ENCODE measurements around the gene MMGT1. TPM values are rescaled to one million over a fixed set of nuclear protein-coding genes. Genes with fewer than 3 reads are reported as not detected.

The MMGT1 gene
- total and polyA plus RNA-seq, 4 donors, result 19.3 to 33.1 (median 26.5) TPM

DNA sequence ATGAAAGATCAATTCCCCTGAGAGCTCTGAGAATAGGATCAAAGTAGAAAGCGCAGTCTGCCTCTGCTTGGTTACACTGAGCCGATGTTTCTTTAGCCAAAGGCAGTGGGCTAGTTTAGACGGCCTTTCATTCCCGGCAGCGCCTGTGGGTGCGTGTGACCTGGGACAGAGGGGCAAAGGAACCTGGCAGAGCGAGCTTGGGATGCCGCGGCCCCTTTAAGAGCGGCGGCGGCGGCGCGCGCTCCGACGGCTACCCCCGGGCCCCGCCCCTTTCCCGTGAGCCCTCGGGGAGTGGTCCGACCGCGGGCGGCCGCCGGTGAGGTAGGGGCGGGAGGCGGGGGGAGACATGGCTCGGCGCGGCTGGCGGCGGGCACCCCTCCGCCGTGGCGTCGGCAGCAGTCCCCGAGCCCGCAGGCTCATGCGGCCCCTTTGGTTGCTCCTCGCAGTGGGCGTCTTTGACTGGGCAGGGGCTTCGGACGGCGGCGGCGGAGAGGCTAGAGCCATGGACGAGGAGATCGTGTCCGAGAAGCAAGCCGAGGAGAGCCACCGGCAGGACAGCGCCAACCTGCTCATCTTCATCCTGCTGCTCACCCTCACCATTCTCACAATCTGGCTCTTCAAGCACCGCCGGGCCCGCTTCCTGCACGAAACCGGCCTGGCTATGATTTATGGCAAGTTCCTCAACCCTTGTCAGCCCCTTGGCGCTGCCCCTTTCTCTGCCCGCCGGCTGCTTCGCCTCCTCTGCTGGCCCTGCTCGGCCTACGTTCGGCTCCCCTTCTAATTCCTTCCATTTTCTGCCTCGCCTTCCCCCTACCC, 11.6 kb upstream of the MMGT1 start, which contains the start of gene SLC9A6:
Gene SLC9A6, plus strand, starts transcription at position 279 of the 816 bp plus-strand sequence. Its CDS starts 224 bp downstream, at position 503.
- peak within 1 kb of the TSS in 1 of 2 donors; percentile 94 for H3K27ac ChIP-seq (ENCODE audit: low read depth in 1 of 2, low read length in 2 of 2)
- intact Hi-C loops (cut with DNase I), result no loop called here
- ATAC-seq (ENCODE audit: low FRiP score), result peak; percentile 93
- no peaks in the 10 kb centered on the region for H3K27me3 ChIP-seq (ENCODE audit: control insufficient read depth in 1 of 2, insufficient read depth in 2 of 2, low read length in 1 of 2)
- DNase-seq, result peak; percentile 82 to 90
- no peaks in the 10 kb centered on the region for H3K4me1 ChIP-seq (ENCODE audit: control insufficient read depth in 1 of 2, insufficient read depth in 2 of 2, low read length in 2 of 2)
- H3K9me3 ChIP-seq (ENCODE audit: control insufficient read depth, low read length), result no peaks in the 10 kb centered on the region
- 0 to 28% methylated on average over 61 to 67 of the region's 68 CpGs for WGBS, 2 donors
- no peaks in the 10 kb centered on the region for H3K36me3 ChIP-seq (ENCODE audit: control insufficient read depth in 1 of 2, insufficient read depth in 2 of 2, low read length in 1 of 2)
- peak within 1 kb of the TSS; percentile 47 to 90 for H3K4me3 ChIP-seq (ENCODE audit: low read length in 2 of 2)

DNA sequence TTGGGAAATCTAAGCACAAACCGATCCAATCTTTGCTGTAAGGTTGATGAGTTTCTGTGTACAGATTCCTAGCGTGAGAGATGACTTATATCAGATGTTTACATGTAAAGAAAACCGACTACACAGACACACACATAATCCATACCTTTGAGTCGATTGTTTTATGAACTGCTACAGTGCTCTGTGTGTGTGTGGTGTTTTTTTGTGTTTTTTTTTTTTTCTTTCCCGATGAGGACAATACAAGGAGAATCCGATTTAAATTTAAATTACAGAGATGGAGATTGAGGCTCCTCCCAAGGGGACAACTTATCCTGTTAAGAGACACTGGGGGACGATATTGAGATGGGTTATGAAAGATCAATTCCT, 11.0 kb upstream of the MMGT1 start:
- intact Hi-C loops (cut with DNase I), result no loop called here
- WGBS, 2 donors, result 0 to 30% methylated on average over 7 of the region's 7 CpGs
- no peak for DNase-seq

DNA sequence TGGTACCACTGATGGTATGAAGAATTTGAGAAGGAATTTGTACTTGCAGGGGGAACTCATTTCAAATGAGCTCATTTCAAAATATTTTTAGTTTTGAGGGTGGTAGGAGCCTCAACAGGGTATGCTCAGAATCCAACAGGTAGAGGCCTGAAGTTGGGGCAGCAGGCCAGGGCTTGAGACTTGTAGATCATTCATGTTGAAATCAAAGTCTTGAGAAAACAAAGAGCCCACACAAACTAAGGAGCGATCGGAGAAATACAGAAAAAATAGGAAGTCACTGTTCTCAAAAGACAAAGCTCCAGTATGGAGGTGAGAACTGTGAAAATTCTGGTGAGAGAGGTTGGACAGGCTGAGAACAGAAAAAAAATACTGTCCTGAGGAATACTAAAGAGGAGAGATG, 10.5 kb upstream of the MMGT1 start:
- WGBS, 2 donors, result 22 to 52% methylated on average over 2 of the region's 2 CpGs
- intact Hi-C loops (cut with DNase I), result no loop called here
- DNase-seq (no peak), ATAC-seq (ENCODE audit: low FRiP score) (no peak)
- H3K9me3 ChIP-seq (ENCODE audit: control insufficient read depth, low read length), result no peaks in the 10 kb centered on the region
- peak overlapping the region in 1 of 2 donors; percentile 72 for H3K4me3 ChIP-seq (ENCODE audit: low read length in 2 of 2)
- H3K27me3 ChIP-seq (ENCODE audit: control insufficient read depth in 1 of 2, insufficient read depth in 2 of 2, low read length in 1 of 2), result no peaks in the 10 kb centered on the region
- no peaks in the 10 kb centered on the region for H3K4me1 ChIP-seq (ENCODE audit: control insufficient read depth in 1 of 2, insufficient read depth in 2 of 2, low read length in 2 of 2)
- no peak overlapping the region for H3K27ac ChIP-seq (ENCODE audit: low read depth in 1 of 2, low read length in 2 of 2)
- H3K36me3 ChIP-seq (ENCODE audit: control insufficient read depth in 1 of 2, insufficient read depth in 2 of 2, low read length in 1 of 2), result no peaks in the 10 kb centered on the region

More for the DNA sequence above, 11.0 kb upstream of the MMGT1 start:
- no peaks in the 10 kb centered on the region for H3K36me3 ChIP-seq (ENCODE audit: control insufficient read depth in 1 of 2, insufficient read depth in 2 of 2, low read length in 1 of 2)
- H3K4me1 ChIP-seq (ENCODE audit: control insufficient read depth in 1 of 2, insufficient read depth in 2 of 2, low read length in 2 of 2), result no peaks in the 10 kb centered on the region
- H3K9me3 ChIP-seq (ENCODE audit: control insufficient read depth, low read length), result no peaks in the 10 kb centered on the region
- no peak for ATAC-seq (ENCODE audit: low FRiP score)
- no peaks in the 10 kb centered on the region for H3K27me3 ChIP-seq (ENCODE audit: control insufficient read depth in 1 of 2, insufficient read depth in 2 of 2, low read length in 1 of 2)
- peak overlapping the region in 1 of 2 donors; percentile 93 for H3K27ac ChIP-seq (ENCODE audit: low read depth in 1 of 2, low read length in 2 of 2)
- H3K4me3 ChIP-seq (ENCODE audit: low read length in 2 of 2), result peak overlapping the region; percentile 47 to 72

GRCh38 chrX:135982860-135983259, 9.1 kb upstream of the MMGT1 start:
- DNase-seq (no peak), ATAC-seq (ENCODE audit: low FRiP score) (no peak)
- Histone ChIP-seq H3K4me1 (ENCODE audit: control insufficient read depth in 1 of 2, insufficient read depth in 2 of 2, low read length in 2 of 2) (no peaks in the 10 kb centered on the region), H3K27ac (ENCODE audit: low read depth in 1 of 2, low read length in 2 of 2) (no peak overlapping the region), H3K27me3 (ENCODE audit: control insufficient read depth in 1 of 2, insufficient read depth in 2 of 2, low read length in 1 of 2) (no peaks in the 10 kb centered on the region), H3K4me3 (ENCODE audit: low read length in 2 of 2) (no peak overlapping the region), H3K36me3 (ENCODE audit: control insufficient read depth in 1 of 2, insufficient read depth in 2 of 2, low read length in 1 of 2) (no peaks in the 10 kb centered on the region), H3K9me3 (ENCODE audit: control insufficient read depth, low read length) (no peaks in the 10 kb centered on the region)
- WGBS, 2 donors, result 43 to 82% methylated on average over 1 of the region's 1 CpG
- intact Hi-C loops (cut with DNase I), result no loop called here

DNA sequence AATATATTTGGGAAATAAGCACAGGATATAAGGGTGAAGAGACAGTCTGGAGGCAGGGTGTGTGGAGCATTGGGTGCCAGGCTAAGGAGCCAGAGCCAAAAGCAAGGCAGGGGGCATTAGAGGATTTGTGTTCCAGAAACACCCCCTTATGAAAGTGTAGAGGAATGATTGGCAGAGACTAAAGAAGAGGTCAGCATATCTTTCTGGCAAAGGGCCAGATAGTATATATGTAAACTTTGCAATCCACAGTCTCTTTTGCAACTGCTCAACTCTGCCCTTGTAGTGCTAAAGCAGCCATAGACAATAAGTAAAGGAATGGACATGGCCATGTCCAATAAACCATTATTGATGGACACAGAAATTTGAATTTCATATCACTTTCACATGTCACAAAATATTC, 7.9 kb upstream of the MMGT1 start:
- Histone ChIP-seq H3K27ac (ENCODE audit: low read depth in 1 of 2, low read length in 2 of 2) (no peak overlapping the region), H3K9me3 (ENCODE audit: control insufficient read depth, low read length) (no peaks in the 10 kb centered on the region), H3K27me3 (ENCODE audit: control insufficient read depth in 1 of 2, insufficient read depth in 2 of 2, low read length in 1 of 2) (no peaks in the 10 kb centered on the region), H3K4me3 (ENCODE audit: low read length in 2 of 2) (no peak overlapping the region), H3K4me1 (ENCODE audit: control insufficient read depth in 1 of 2, insufficient read depth in 2 of 2, low read length in 2 of 2) (no peaks in the 10 kb centered on the region), H3K36me3 (ENCODE audit: control insufficient read depth in 1 of 2, insufficient read depth in 2 of 2, low read length in 1 of 2) (no peaks in the 10 kb centered on the region)
- no peak for ATAC-seq (ENCODE audit: low FRiP score)
- intact Hi-C loops (cut with DNase I), result no loop called here
- DNase-seq, result no peak

GRCh38 chrX:135981010-135981409, 7.2 kb upstream of the MMGT1 start:
- H3K36me3 ChIP-seq (ENCODE audit: control insufficient read depth in 1 of 2, insufficient read depth in 2 of 2, low read length in 1 of 2), result no peaks in the 10 kb centered on the region
- ATAC-seq (ENCODE audit: low FRiP score), result no peak
- H3K4me1 ChIP-seq (ENCODE audit: control insufficient read depth in 1 of 2, insufficient read depth in 2 of 2, low read length in 2 of 2), result no peaks in the 10 kb centered on the region
- 82 to 91% methylated on average over 5 of the region's 5 CpGs for WGBS, 2 donors
- intact Hi-C loops (cut with DNase I), result no loop called here
- H3K27me3 ChIP-seq (ENCODE audit: control insufficient read depth in 1 of 2, insufficient read depth in 2 of 2, low read length in 1 of 2), result no peaks in the 10 kb centered on the region
- H3K9me3 ChIP-seq (ENCODE audit: control insufficient read depth, low read length), result no peaks in the 10 kb centered on the region
- H3K27ac ChIP-seq (ENCODE audit: low read depth in 1 of 2, low read length in 2 of 2), result no peak overlapping the region
- H3K4me3 ChIP-seq (ENCODE audit: low read length in 2 of 2), result no peak overlapping the region
- no peak for DNase-seq

- WGBS, 2 donors, result 71 to 84% methylated on average over 4 of the region's 4 CpGs
- DNase-seq (no peak), ATAC-seq (ENCODE audit: low FRiP score) (no peak)
These were observed 3.8 kb upstream of the MMGT1 start for GRCh38 chrX:135977611-135978010.

GRCh38 chrX:135975421-135975820, 1.6 kb upstream of the MMGT1 start:
- DNase-seq (no peak), ATAC-seq (ENCODE audit: low FRiP score) (no peak)
- H3K27me3 ChIP-seq (ENCODE audit: control insufficient read depth in 1 of 2, insufficient read depth in 2 of 2, low read length in 1 of 2), result no peaks in the 10 kb centered on the region
- H3K4me3 ChIP-seq (ENCODE audit: low read length in 2 of 2), result no peak overlapping the region
- intact Hi-C loops (cut with DNase I), result no loop called here
- H3K27ac ChIP-seq (ENCODE audit: low read depth in 1 of 2, low read length in 2 of 2), result no peak overlapping the region
- no peaks in the 10 kb centered on the region for H3K9me3 ChIP-seq (ENCODE audit: control insufficient read depth, low read length)
- no peaks in the 10 kb centered on the region for H3K36me3 ChIP-seq (ENCODE audit: control insufficient read depth in 1 of 2, insufficient read depth in 2 of 2, low read length in 1 of 2)
- 86 to 90% methylated on average over 1 of the region's 1 CpG for WGBS, 2 donors
- no peaks in the 10 kb centered on the region for H3K4me1 ChIP-seq (ENCODE audit: control insufficient read depth in 1 of 2, insufficient read depth in 2 of 2, low read length in 2 of 2)

More at GRCh38 chrX:135977611-135978010, 3.8 kb upstream of the MMGT1 start:
- intact Hi-C loops (cut with DNase I), result no loop called here
- Histone ChIP-seq H3K36me3 (ENCODE audit: control insufficient read depth in 1 of 2, insufficient read depth in 2 of 2, low read length in 1 of 2) (no peaks in the 10 kb centered on the region), H3K9me3 (ENCODE audit: control insufficient read depth, low read length) (no peaks in the 10 kb centered on the region), H3K4me1 (ENCODE audit: control insufficient read depth in 1 of 2, insufficient read depth in 2 of 2, low read length in 2 of 2) (no peaks in the 10 kb centered on the region), H3K4me3 (ENCODE audit: low read length in 2 of 2) (no peak overlapping the region), H3K27me3 (ENCODE audit: control insufficient read depth in 1 of 2, insufficient read depth in 2 of 2, low read length in 1 of 2) (no peaks in the 10 kb centered on the region), H3K27ac (ENCODE audit: low read depth in 1 of 2, low read length in 2 of 2) (no peak overlapping the region)

GRCh38 chrX:135974279-135974856, 580 bp upstream of the MMGT1 start:
- ATAC-seq (ENCODE audit: low FRiP score), result peak; percentile 73
- Histone ChIP-seq H3K4me1 (ENCODE audit: control insufficient read depth in 1 of 2, insufficient read depth in 2 of 2, low read length in 2 of 2) (no peaks in the 10 kb centered on the region), H3K36me3 (ENCODE audit: control insufficient read depth in 1 of 2, insufficient read depth in 2 of 2, low read length in 1 of 2) (no peaks in the 10 kb centered on the region), H3K27ac (ENCODE audit: low read depth in 1 of 2, low read length in 2 of 2) (peak overlapping the region in 1 of 2 donors; percentile 59), H3K27me3 (ENCODE audit: control insufficient read depth in 1 of 2, insufficient read depth in 2 of 2, low read length in 1 of 2) (no peaks in the 10 kb centered on the region), H3K9me3 (ENCODE audit: control insufficient read depth, low read length) (no peaks in the 10 kb centered on the region), H3K4me3 (ENCODE audit: low read length in 2 of 2) (peak overlapping the region in 1 of 2 donors; percentile 48)
- intact Hi-C loops (cut with DNase I), result loop anchor here in 1 of 2 donors (5.0 kb wide), 1 partner anchor 523 kb away; the partner anchor contains the start of gene HTATSF1
- WGBS, 2 donors, result 7 to 32% methylated on average over 15 to 28 of the region's 32 CpGs
- DNase-seq, result peak; percentile 82 to 92

All from aorta (tissue), 5 donors.